GM06990 (cell line): ENCODE measurements around the gene NCKAP5L.

Experiments used
- DNase-seq: peaks from one replicate; pipeline ENCODE4 v3.0.0-alpha.2; 2011; ENCODE audit not compliant: insufficient read length; ENCODE audit errors: extremely low read depth
- H3K27me3 ChIP-seq: replicated peaks from 2 replicates; pipeline ENCODE4 v1.6.0; 2011; ENCODE audit warnings: low read length; ENCODE audit not compliant: control insufficient read depth, insufficient read depth
- H3K36me3 ChIP-seq: 2 replicates; pipeline ENCODE4 v1.5.1; 2011; ENCODE audit warnings: low read length; ENCODE audit not compliant: control insufficient read depth, insufficient read depth
- H3K4me3 ChIP-seq: replicated peaks from 2 replicates; pipeline ENCODE4 v1.5.1; 2011; ENCODE audit warnings: low read depth, mild to moderate bottlenecking, control low read depth, low read length
- TF ChIP-seq, protein P1 (sequence below): IDR thresholded peaks from 2 replicates; pipeline ENCODE4 v1.5.1; 2011; ENCODE audit warnings: low read length, control low read depth, mild to moderate bottlenecking, inconsistent platforms; ENCODE audit not compliant: insufficient read depth, poor library complexity, severe bottlenecking

The NCKAP5L gene

GRCh38 chr12:49870501-49871262 lies 42.5 kb upstream of the NCKAP5L start:
- TF ChIP-seq, protein P1, sequence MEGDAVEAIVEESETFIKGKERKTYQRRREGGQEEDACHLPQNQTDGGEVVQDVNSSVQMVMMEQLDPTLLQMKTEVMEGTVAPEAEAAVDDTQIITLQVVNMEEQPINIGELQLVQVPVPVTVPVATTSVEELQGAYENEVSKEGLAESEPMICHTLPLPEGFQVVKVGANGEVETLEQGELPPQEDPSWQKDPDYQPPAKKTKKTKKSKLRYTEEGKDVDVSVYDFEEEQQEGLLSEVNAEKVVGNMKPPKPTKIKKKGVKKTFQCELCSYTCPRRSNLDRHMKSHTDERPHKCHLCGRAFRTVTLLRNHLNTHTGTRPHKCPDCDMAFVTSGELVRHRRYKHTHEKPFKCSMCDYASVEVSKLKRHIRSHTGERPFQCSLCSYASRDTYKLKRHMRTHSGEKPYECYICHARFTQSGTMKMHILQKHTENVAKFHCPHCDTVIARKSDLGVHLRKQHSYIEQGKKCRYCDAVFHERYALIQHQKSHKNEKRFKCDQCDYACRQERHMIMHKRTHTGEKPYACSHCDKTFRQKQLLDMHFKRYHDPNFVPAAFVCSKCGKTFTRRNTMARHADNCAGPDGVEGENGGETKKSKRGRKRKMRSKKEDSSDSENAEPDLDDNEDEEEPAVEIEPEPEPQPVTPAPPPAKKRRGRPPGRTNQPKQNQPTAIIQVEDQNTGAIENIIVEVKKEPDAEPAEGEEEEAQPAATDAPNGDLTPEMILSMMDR: no peak
- H3K4me3 ChIP-seq: no peak overlapping the region
- no peaks in the 10 kb centered on the region for H3K36me3 ChIP-seq
- H3K27me3 ChIP-seq: no peaks in the 10 kb centered on the region; the same call in 1 of the 2 replicates
- no peak for DNase-seq

DNA sequence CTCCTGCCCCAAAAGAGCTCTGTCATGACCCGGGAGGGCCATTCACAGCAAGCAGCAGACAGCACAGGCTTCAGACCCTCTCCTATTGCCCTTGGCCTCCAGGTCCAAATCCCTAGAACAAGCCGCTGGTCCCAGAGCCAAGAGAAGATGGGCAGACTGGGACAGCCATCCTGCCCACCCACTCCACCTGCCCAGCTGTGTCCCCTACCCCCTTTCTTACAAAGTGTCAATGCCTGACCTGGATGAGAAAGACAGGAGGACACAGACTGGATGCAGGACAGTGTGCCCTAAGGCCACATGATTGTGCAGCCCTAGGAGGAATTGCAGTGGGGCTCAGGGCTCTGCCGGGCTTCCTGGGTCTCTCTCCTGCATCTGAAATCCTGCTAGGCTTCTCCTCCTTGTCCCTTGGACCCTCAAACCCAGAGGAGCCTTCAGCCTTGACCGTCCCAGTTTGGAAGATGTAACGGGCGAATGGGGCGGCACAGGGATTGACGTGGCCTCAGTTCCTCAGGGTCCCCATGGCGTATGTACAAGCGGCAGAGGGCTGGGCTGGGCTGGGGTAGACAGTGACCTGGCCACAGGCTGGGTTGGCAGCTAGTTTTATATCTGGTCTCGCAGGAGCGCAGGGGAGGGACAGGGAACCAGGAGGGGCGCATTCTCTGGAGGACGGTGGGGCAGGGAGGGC lies 41.7 kb upstream of the NCKAP5L start:
- no peak overlapping the region for H3K4me3 ChIP-seq
- no peaks in the 10 kb centered on the region for H3K36me3 ChIP-seq
- TF ChIP-seq, protein P1: no peak
- no peak for DNase-seq
- no peaks in the 10 kb centered on the region; the same call in 1 of the 2 replicates for H3K27me3 ChIP-seq

- no peaks in the 10 kb centered on the region; the same call in 1 of the 2 replicates for H3K27me3 ChIP-seq
- TF ChIP-seq, protein P1: no peak
- no peak for DNase-seq
- no peaks in the 10 kb centered on the region for H3K36me3 ChIP-seq
- H3K4me3 ChIP-seq: no peak overlapping the region
Measured at GRCh38 chr12:49868952-49869815, 41.0 kb upstream of the NCKAP5L start.

GRCh38 chr12:49868449-49868848 lies 40.2 kb upstream of the NCKAP5L start:
- no peak for DNase-seq
- Histone ChIP-seq H3K36me3 (no peaks in the 10 kb centered on the region), H3K27me3 (no peaks in the 10 kb centered on the region; the same call in 1 of the 2 replicates), H3K4me3 (no peak overlapping the region)
- TF ChIP-seq, protein P1: no peak

DNA sequence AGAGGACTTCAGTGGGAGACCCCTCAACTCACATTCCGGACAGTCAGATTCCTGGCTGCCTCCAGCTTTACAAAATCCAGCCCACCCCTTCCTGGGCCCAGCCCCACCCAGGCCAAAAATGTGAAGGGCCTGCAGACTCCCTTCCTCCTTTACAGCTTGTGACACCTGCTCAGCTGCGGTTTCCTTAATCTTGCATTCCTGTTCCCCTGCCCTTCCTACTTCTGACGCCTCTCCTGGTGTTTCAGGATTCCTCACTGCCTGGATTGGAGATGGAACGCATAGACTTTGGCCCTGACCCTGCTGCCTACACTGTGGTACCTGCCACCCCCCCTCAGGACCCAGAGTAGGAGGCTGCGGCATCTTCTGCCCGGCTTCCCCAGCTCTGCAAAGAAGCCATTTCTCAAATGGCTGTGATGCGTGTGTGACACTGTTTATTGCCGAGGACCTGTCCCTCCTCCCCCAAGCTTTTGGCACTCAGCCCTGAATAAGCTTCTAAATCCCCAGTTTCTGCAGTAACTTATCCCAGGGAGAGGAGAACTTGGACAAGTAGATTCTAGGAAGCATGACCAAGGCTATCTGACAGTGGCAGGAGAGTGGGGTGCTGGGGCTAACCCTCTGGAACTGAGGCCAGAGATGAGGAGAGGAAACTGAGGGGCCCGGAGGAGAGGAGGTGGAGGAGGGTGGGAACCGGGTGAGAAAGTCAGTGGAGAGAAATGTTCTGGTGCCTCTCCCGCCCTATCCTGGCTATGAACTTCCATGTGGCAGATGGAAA lies 39.5 kb upstream of the NCKAP5L start:
- TF ChIP-seq, protein P1: no peak
- H3K36me3 ChIP-seq: no peaks in the 10 kb centered on the region
- H3K27me3 ChIP-seq: no peaks in the 10 kb centered on the region; the same call in 1 of the 2 replicates
- H3K4me3 ChIP-seq: no peak overlapping the region
- DNase-seq: no peak
